GM12878 (cell line): ENCODE measurements around the gene MCOLN2. TPM values are rescaled to one million over a fixed set of nuclear protein-coding genes. Genes with fewer than 3 reads are reported as not detected.
"Not testable (repeated sequence)": the region's sequence is repeated elsewhere in the genome, so short reads cannot be mapped to it uniquely, and the experiment has no call there.

Experiments
- ATAC-seq: fragments of 200-7000 bp; cut with Tn5 transposase; 3 replicates; pipeline ENCODE4 v1.9.1; 2020; ENCODE audit warnings: mild to moderate bottlenecking, moderate library complexity
- BruUV-seq: library from RNA; stranded (reverse); fragments of 400-500 nt; replicated peaks from 2 replicates; lab custom pipeline; 2021; lab: Mats Ljungman, UMichigan
- CTCF ChIA-PET: fragments of 300-600 bp; sonication (Branson Sonifier 250); formaldehyde crosslinking; extraction: SDS; loops from one replicate; lab custom pipeline; 2021; ENCODE audit warnings: inconsistent platforms; lab: Yijun Ruan, JAX
- POLR2A ChIA-PET: fragments of 350-600 bp; formaldehyde crosslinking; extraction: SDS; loops from one replicate; lab custom pipeline; 2021; ENCODE audit warnings: inconsistent platforms; lab: Charles Lee
- RAD21 ChIA-PET: fragments of 300-600 bp; sonication (Branson Sonifier 250); formaldehyde crosslinking; loops from one replicate; lab custom pipeline; 2023; ENCODE audit warnings: antibody characterized with exemption; ENCODE audit not compliant: unreplicated experiment; lab: Charles Lee
- SMC1A ChIA-PET: fragments of 300-600 bp; sonication (Branson Sonifier 250); formaldehyde crosslinking; loops from one replicate; lab custom pipeline; 2023; ENCODE audit not compliant: unreplicated experiment, uncharacterized antibody; lab: Charles Lee
- DNase-seq: peaks from one replicate; pipeline ENCODE4 v3.0.0-alpha.2; 2011; ENCODE audit warnings: low read depth, low spot score
- FAIRE-seq: peaks from 3 replicates; lab custom pipeline; 2011; peaks lifted over from hg19 to GRCh38; lab: Jason Lieb, UNC
- H2AFZ ChIP-seq: 2 replicates; pipeline ENCODE4 v1.6.0; 2011; ENCODE audit warnings: low read depth, low read length, control low read depth; ENCODE audit not compliant: control insufficient read depth
- H3K27ac ChIP-seq: 2 replicates; pipeline ENCODE4 v1.5.1; 2011; ENCODE audit warnings: control low read depth; ENCODE audit not compliant: control insufficient read depth, insufficient read depth
- H3K27me3 ChIP-seq, 2 experiments: replicated peaks in 1 of 2; 2 replicates each; pipeline versions ENCODE4 v1.6.0 to v1.6.1; 2011; ENCODE audit warnings: low read length in 1 of 2; ENCODE audit not compliant: control insufficient read depth in 2 of 2, insufficient read depth in 2 of 2
- H3K36me3 ChIP-seq, 2 experiments: 2 replicates each; pipeline ENCODE4 v1.5.1; 2011; ENCODE audit warnings: low read length in 1 of 2; ENCODE audit not compliant: control insufficient read depth in 2 of 2, insufficient read depth in 2 of 2
- H3K4me1 ChIP-seq: 2 replicates; pipeline ENCODE4 v1.6.1; 2011; ENCODE audit warnings: mild to moderate bottlenecking, low read length, moderate library complexity, mixed read lengths; ENCODE audit not compliant: control insufficient read depth, insufficient read depth
- H3K4me2 ChIP-seq: 2 replicates; pipeline ENCODE4 v1.6.0; 2011; ENCODE audit warnings: control low read depth; ENCODE audit not compliant: control insufficient read depth, insufficient read depth
- H3K4me3 ChIP-seq: fragments of 200-600 bp; sonication (generic); 2 replicates; pipeline ENCODE4 v1.5.1; 2016
- H3K79me2 ChIP-seq: 2 replicates; pipeline ENCODE4 v1.6.0; 2011; ENCODE audit warnings: low read length; ENCODE audit not compliant: control insufficient read depth, insufficient read depth
- H3K9ac ChIP-seq: 2 replicates; pipeline ENCODE4 v1.8.0; 2011; ENCODE audit warnings: low read length, control low read depth, mixed read lengths; ENCODE audit not compliant: control insufficient read depth, insufficient read depth
- H3K9me3 ChIP-seq: replicated peaks from 3 replicates; pipeline ENCODE4 v1.5.1; 2011; ENCODE audit warnings: mild to moderate bottlenecking, low read length; ENCODE audit not compliant: control insufficient read depth, insufficient read depth
- H4K20me1 ChIP-seq: 2 replicates; pipeline ENCODE4 v1.6.0; 2011; ENCODE audit not compliant: control insufficient read depth, insufficient read depth
- CTCF ChIP-seq, 3 experiments: IDR thresholded peaks in 2 of 3; conservative IDR thresholded peaks in 1 of 3; 2 replicates each; pipeline ENCODE4 v1.5.1; 2011; ENCODE audit warnings: low read depth in 3 of 3, low read length in 3 of 3, mild to moderate bottlenecking in 3 of 3, control low read depth in 2 of 3, moderate library complexity in 2 of 3, inconsistent platforms in 1 of 3, mixed read lengths in 1 of 3; ENCODE audit not compliant: control insufficient read depth in 2 of 3, insufficient read depth in 1 of 3; ENCODE audit errors: extremely low read depth in 1 of 3
- E2F4 ChIP-seq: IDR thresholded peaks from 2 replicates; pipeline ENCODE4 v1.6.1; 2012; ENCODE audit warnings: low read depth, low read length, improper control_type of control experiment
- IRF5 ChIP-seq: fragments of 450-650 bp; IDR thresholded peaks from 2 replicates; pipeline ENCODE4 v1.6.1; 2017; ENCODE audit warnings: borderline replicate concordance
- ZBTB11 ChIP-seq: fragments of 450-650 bp; formaldehyde crosslinking; IDR thresholded peaks from 2 replicates; pipeline ENCODE4 v1.5.0; 2022; ENCODE audit warnings: mild to moderate bottlenecking, missing genetic modification characterization
- WGBS: methylation state at CpG from one replicate; pipeline ENCODE4 v1.1.6; 2016; ENCODE audit warnings: low lambda C conversion rate; ENCODE audit not compliant: insufficient replicate concordance, insufficient coverage; ENCODE audit errors: missing lambda C conversion rate; 5-methylcytosine and 5-hydroxymethylcytosine counted together
- in situ Hi-C: fragments of 300-500 bp; cut with MboI; formaldehyde crosslinking; loops from 9 replicates; pipeline ENCODE4 v1.14.3; 2018; ENCODE audit warnings: mixed read lengths
- intact Hi-C: fragments of 100-400 bp; cut with micrococcal nuclease; formaldehyde crosslinking; loops from one replicate; pipeline ENCODE4 v1.14.2; 2022; ENCODE audit not compliant: unreplicated experiment
- polyA plus RNA-seq, 11 experiments: library from polyadenylated mRNA; depleted of rRNA in 4 of 11; unstranded in 6 of 11; stranded (reverse) in 5 of 11; fragments of >200 nt; fragmentation: Nextera tagmentation in 4 of 11; fragmentation: Illumina TruSeq in 1 of 11; extraction: Ambion mirVana in 4 of 11; extraction: Trizol in 1 of 11; gene quantifications; 1 replicate in 1 of 11; 2 replicates in 10 of 11; pipeline versions ENCODE4 v1.2.1 to v1.2.3, GENCODE V29; 2011 to 2016; ENCODE audit warnings: inconsistent platforms in 2 of 11, missing spikeins in 2 of 11, low read depth in 1 of 11
- total RNA-seq, 4 experiments: library from RNA; depleted of rRNA in 3 of 4; stranded (reverse); fragments of >200 nt in 3 of 4; fragmentation: Illumina TruSeq in 1 of 4; extraction: Trizol in 1 of 4; gene quantifications; 2 replicates each; pipeline versions ENCODE4 v1.2.1 to v1.2.3, GENCODE V29; 2013 to 2021

The MCOLN2 gene
- total and polyA plus RNA-seq, 10 of the 15 experiments (the other 5 are each of a cell fraction or from before 2014, with no cell fraction given) = 25.9 to 233 (median 109) TPM

- POLR2A ChIA-PET, H3K79me2 ChIP-seq, H2AFZ ChIP-seq, CTCF ChIA-PET, in situ Hi-C loops, H3K4me1 ChIP-seq, H4K20me1 ChIP-seq, SMC1A ChIA-PET, H3K9me3 ChIP-seq, BruUV-seq, H3K9ac ChIP-seq, H3K4me3 ChIP-seq, RAD21 ChIA-PET, ATAC-seq, H3K27me3 ChIP-seq, FAIRE-seq, H3K36me3 ChIP-seq, H3K4me2 ChIP-seq, H3K27ac ChIP-seq, DNase-seq, intact Hi-C loops: not testable (repeated sequence)
- WGBS = 48% methylated on average over 4 of the region's 4 CpGs
These were observed 88.0 kb downstream of the MCOLN2 start for GRCh38 chr1:84908746-84909464.

- Histone ChIP-seq H3K9ac (no peak overlapping the region), H3K79me2 (no peaks in the 10 kb centered on the region), H3K27me3 (no peaks in the 10 kb centered on the region), H3K4me3 (no peak overlapping the region), H3K36me3 (no peaks in the 10 kb centered on the region), H4K20me1 (no peaks in the 10 kb centered on the region), H2AFZ (no peak overlapping the region), H3K27ac (no peak overlapping the region), H3K4me2 (no peak overlapping the region), H3K4me1 (no peaks in the 10 kb centered on the region), H3K9me3 (no peaks in the 10 kb centered on the region; the same call in 2 of the 3 replicates)
- ChIA-PET POLR2A (no interaction called here), SMC1A (no interaction called here), RAD21 (no interaction called here), CTCF (no interaction called here)
- DNase-seq (no peak), FAIRE-seq (no peak), ATAC-seq (no peak)
- in situ Hi-C loops (no loop called here), intact Hi-C loops (no loop called here)
- WGBS = 24% methylated on average over 6 of the region's 6 CpGs
- no TSS peak for BruUV-seq
- TF ChIP-seq IRF5 = no peak
- no peak for TF ChIP-seq E2F4
- no peak for TF ChIP-seq ZBTB11 (CRISPR knock-in tag)
- TF ChIP-seq CTCF (IDR thresholded peaks at IDR 0.05 in 2 of 3, conservative IDR thresholded peaks at IDR 0.05 in 1 of 3; ENCODE audit: control insufficient read depth in 2 of 3, extremely low read depth in 1 of 3, insufficient read depth in 1 of 3, low read depth in 3 of 3, low read length in 3 of 3) = no peak
These were observed 89.7 kb downstream of the MCOLN2 start for GRCh38 chr1:84907095-84907827.
